ENCODE data around the gene VKORC1. TPM values are rescaled to one million over a fixed set of nuclear protein-coding genes. Genes with fewer than 3 reads are reported as not detected.

The VKORC1 gene
- polyA plus RNA-seq, 2 of the 4 experiments (the other 2 are of a cell fraction), result 94.2 to 101 TPM

DNA sequence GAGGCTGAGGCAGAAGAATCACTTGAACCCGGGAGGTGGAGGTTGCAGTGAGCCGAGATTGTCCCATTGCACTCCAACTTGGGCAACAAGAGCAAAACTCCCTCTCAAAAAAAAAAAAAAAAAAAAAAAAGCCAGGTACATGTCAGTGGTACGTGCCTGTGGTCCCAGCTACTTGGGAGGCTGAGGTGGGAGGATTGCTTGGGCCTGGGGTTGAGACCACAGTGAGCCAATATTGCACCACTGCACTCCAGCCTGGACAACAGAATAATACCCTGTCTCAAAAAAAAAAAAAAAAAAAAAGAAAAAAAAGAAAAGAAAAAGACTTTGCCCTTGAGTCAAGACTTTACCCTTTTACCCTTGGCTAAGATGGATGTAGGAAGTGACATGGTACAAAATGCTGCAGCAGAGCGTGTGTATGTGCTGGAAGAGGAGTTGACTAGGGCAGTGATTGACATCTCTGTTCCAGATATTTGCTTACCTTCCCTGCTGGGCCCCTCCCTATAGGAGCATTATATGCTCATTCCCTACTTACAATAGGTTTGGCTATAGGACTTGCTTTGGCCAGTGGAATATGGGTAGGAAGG is 50.6 kb downstream of the VKORC1 start:
- FAIRE-seq, result no peak
- DNase-seq (ENCODE audit: low read depth in 1 of 2, low spot score in 1 of 2), result no peak
- ChIA-PET POLR2A (interaction anchor here (0.6 kb wide), 1 partner anchor 173 kb away, joined by 3 read pairs; no protein-coding TSS in a partner anchor), CTCF (interaction anchor here (0.7 to 4.7 kb wide), 3 partner anchors 59 to 396 kb away, joined by 3 to 22 read pairs (median 3); partner anchors contain the start of gene HSD3B7)
- Histone ChIP-seq H3K4me2 (no peak overlapping the region), H3K4me1 (no peaks in the 10 kb centered on the region), H3K9me3 (no peaks in the 10 kb centered on the region), H3K27ac (no peak overlapping the region), H3K4me3 (no peak overlapping the region)
- TF ChIP-seq FOSB (CRISPR knock-in tag; IDR thresholded peaks at IDR 0.05) (no peak), NFE2L2 (conservative IDR thresholded peaks at IDR 0.05; ENCODE audit: low read length) (no peak), KDM1A (IDR thresholded peaks at IDR 0.05; ENCODE audit: low read depth) (no peak), ZNF302 (CRISPR knock-in tag; IDR thresholded peaks at IDR 0.05) (no peak), PHF8 (IDR thresholded peaks at IDR 0.05; ENCODE audit: borderline replicate concordance, low read depth) (no peak), RAD21 (conservative IDR thresholded peaks at IDR 0.05 in 1 of 2, IDR thresholded peaks at IDR 0.05 in 1 of 2) (no peak), RARB (CRISPR knock-in tag; IDR thresholded peaks at IDR 0.05) (no peak), CHD4 (IDR thresholded peaks at IDR 0.05; ENCODE audit: borderline replicate concordance) (no peak)
- TF ChIP-seq, protein P1, sequence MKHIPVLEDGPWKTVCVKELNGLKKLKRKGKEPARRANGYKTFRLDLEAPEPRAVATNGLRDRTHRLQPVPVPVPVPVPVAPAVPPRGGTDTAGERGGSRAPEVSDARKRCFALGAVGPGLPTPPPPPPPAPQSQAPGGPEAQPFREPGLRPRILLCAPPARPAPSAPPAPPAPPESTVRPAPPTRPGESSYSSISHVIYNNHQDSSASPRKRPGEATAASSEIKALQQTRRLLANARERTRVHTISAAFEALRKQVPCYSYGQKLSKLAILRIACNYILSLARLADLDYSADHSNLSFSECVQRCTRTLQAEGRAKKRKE (CRISPR knock-in tag; IDR thresholded peaks at IDR 0.05; ENCODE audit: low read depth), result no peak
- TF ChIP-seq, protein P2, sequence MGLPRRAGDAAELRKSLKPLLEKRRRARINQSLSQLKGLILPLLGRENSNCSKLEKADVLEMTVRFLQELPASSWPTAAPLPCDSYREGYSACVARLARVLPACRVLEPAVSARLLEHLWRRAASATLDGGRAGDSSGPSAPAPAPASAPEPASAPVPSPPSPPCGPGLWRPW (IDR thresholded peaks at IDR 0.05), result no peak
- TF ChIP-seq, protein P3, sequence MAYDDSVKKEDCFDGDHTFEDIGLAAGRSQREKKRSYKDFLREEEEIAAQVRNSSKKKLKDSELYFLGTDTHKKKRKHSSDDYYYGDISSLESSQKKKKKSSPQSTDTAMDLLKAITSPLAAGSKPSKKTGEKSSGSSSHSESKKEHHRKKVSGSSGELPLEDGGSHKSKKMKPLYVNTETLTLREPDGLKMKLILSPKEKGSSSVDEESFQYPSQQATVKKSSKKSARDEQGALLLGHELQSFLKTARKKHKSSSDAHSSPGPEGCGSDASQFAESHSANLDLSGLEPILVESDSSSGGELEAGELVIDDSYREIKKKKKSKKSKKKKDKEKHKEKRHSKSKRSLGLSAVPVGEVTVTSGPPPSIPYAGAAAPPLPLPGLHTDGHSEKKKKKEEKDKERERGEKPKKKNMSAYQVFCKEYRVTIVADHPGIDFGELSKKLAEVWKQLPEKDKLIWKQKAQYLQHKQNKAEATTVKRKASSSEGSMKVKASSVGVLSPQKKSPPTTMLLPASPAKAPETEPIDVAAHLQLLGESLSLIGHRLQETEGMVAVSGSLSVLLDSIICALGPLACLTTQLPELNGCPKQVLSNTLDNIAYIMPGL (CRISPR knock-in tag; IDR thresholded peaks at IDR 0.05; ENCODE audit: borderline replicate concordance), result no peak
- 91% methylated on average over 4 of the region's 4 CpGs for WGBS (ENCODE audit: missing lambda C conversion rate)
- ATAC-seq, result no peak

DNA sequence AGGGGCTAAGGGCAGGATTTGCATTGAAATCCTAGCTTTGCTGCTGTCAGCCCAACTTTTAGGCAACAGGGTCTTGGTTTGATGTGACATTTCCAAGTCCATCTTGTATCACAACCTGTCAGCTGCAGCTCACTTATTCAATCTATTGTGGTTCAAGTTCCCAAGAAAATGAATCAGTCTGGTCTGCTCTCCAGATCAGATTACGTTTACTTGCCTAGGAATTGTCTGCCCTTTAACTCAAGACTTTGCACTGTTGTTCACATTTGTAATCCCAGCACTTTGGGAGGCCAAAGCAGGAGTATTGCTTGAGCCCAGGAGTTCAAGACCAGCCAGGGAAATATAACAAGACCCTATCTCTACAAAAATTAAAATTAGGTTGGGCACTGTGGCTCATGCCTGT is 51.2 kb downstream of the VKORC1 start:
- FAIRE-seq (no peak), DNase-seq (ENCODE audit: low read depth in 1 of 2, low spot score in 1 of 2) (no peak), ATAC-seq (no peak)
- no peak overlapping the region for H3K4me2 ChIP-seq
- CTCF ChIA-PET, result interaction anchor here (1.2 to 4.7 kb wide), 2 partner anchors 59 to 90 kb away, joined by 3 to 22 read pairs; partner anchors contain the start of gene HSD3B7
- TF ChIP-seq TFCP2L1 (CRISPR knock-in tag; IDR thresholded peaks at IDR 0.05), result no peak
- no peak for TF ChIP-seq EP300 (IDR thresholded peaks at IDR 0.05)
- TF ChIP-seq FOSB (CRISPR knock-in tag; IDR thresholded peaks at IDR 0.05), result no peak
- TF ChIP-seq NPAS2 (CRISPR knock-in tag; IDR thresholded peaks at IDR 0.05; ENCODE audit: borderline replicate concordance), result no peak
- no peak for TF ChIP-seq HOXB13 (CRISPR knock-in tag; IDR thresholded peaks at IDR 0.05; ENCODE audit: low read depth)
- TF ChIP-seq, protein P4, sequence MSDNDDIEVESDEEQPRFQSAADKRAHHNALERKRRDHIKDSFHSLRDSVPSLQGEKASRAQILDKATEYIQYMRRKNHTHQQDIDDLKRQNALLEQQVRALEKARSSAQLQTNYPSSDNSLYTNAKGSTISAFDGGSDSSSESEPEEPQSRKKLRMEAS (IDR thresholded peaks at IDR 0.05), result no peak
- TF ChIP-seq RFX5 (IDR thresholded peaks at IDR 0.05), result no peak
- no peak for TF ChIP-seq EHMT2 (IDR thresholded peaks at IDR 0.05; ENCODE audit: low read depth)
- no peak for TF ChIP-seq HOXA7 (CRISPR knock-in tag; IDR thresholded peaks at IDR 0.05)
- no peak for TF ChIP-seq JUN (IDR thresholded peaks at IDR 0.05)
- TF ChIP-seq RCOR1 (IDR thresholded peaks at IDR 0.05; ENCODE audit: low read depth, low read length), result no peak
- no peak for TF ChIP-seq MYC (IDR thresholded peaks at IDR 0.05; ENCODE audit: borderline replicate concordance, low read length)
- no peak for TF ChIP-seq CEBPB (IDR thresholded peaks at IDR 0.05)
- TF ChIP-seq HOXB5 (CRISPR knock-in tag; IDR thresholded peaks at IDR 0.05), result no peak
- TF ChIP-seq, protein P1 (CRISPR knock-in tag; IDR thresholded peaks at IDR 0.05; ENCODE audit: low read depth), result no peak
- no peak for TF ChIP-seq PHF8 (IDR thresholded peaks at IDR 0.05; ENCODE audit: borderline replicate concordance, low read depth)
- no peak for TF ChIP-seq CHD4 (IDR thresholded peaks at IDR 0.05; ENCODE audit: borderline replicate concordance)
- TF ChIP-seq MAZ (IDR thresholded peaks at IDR 0.05; ENCODE audit: borderline replicate concordance, low read depth, low read length), result no peak
- no peak for TF ChIP-seq EHF (CRISPR knock-in tag; IDR thresholded peaks at IDR 0.05)
- TF ChIP-seq, protein P5, sequence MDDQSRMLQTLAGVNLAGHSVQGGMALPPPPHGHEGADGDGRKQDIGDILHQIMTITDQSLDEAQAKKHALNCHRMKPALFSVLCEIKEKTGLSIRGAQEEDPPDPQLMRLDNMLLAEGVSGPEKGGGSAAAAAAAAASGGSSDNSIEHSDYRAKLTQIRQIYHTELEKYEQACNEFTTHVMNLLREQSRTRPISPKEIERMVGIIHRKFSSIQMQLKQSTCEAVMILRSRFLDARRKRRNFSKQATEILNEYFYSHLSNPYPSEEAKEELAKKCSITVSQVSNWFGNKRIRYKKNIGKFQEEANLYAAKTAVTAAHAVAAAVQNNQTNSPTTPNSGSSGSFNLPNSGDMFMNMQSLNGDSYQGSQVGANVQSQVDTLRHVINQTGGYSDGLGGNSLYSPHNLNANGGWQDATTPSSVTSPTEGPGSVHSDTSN (IDR thresholded peaks at IDR 0.05), result no peak
- H3K27ac ChIP-seq, result no peak overlapping the region
- POLR2A ChIA-PET, result no interaction called here
- no peaks in the 10 kb centered on the region for H3K9me3 ChIP-seq
- no peak overlapping the region for H3K4me3 ChIP-seq
- no peaks in the 10 kb centered on the region for H3K4me1 ChIP-seq
- 82% methylated on average over 1 of the region's 1 CpG for WGBS (ENCODE audit: missing lambda C conversion rate)
